ENCODE measurements around the gene RYR3.

Gene RYR3

GRCh38 chr15:33882921-33883320, 572.2 kb downstream of the RYR3 start:
- DNase-seq (ENCODE audit: low read depth), result no peak

- DNase-seq (ENCODE audit: low read depth), result no peak
These were observed 577.4 kb downstream of the RYR3 start for GRCh38 chr15:33888176-33888575.

- DNase-seq (ENCODE audit: low read depth), result no peak
These were observed 583.4 kb downstream of the RYR3 start for GRCh38 chr15:33894193-33894592.

- no peak for DNase-seq (ENCODE audit: low read depth)
These were observed 591.3 kb downstream of the RYR3 start for GRCh38 chr15:33902043-33902442.

- DNase-seq (ENCODE audit: low read depth), result no peak
These were observed 592.9 kb downstream of the RYR3 start for GRCh38 chr15:33903661-33904060.

- no peak for DNase-seq (ENCODE audit: low read depth)
These were observed 596.6 kb downstream of the RYR3 start for GRCh38 chr15:33907326-33907725.

GRCh38 chr15:33908406-33908805, 597.6 kb downstream of the RYR3 start:
- DNase-seq (ENCODE audit: low read depth), result no peak

- no peak for DNase-seq (ENCODE audit: low read depth)
These were observed 600.0 kb downstream of the RYR3 start for GRCh38 chr15:33910741-33911140.

- DNase-seq (ENCODE audit: low read depth), result no peak
These were observed 601.6 kb downstream of the RYR3 start for GRCh38 chr15:33912326-33912725.

GRCh38 chr15:33913459-33913858, 602.7 kb downstream of the RYR3 start:
- no peak for DNase-seq (ENCODE audit: low read depth)
